GM12878 (cell line): ENCODE measurements around the gene UBE3C. TPM values are rescaled to one million over a fixed set of nuclear protein-coding genes. Genes with fewer than 3 reads are reported as not detected.
A peak's percentile ranks its signal among the peaks of the same experiment; 100 is the strongest.

Experiments used
- BCL11A ChIP-seq: IDR thresholded peaks from 2 replicates; pipeline ENCODE4 v1.6.1; 2011; ENCODE audit warnings: low read depth, low read length
- CBFB ChIP-seq: IDR thresholded peaks from 2 replicates; pipeline ENCODE4 v1.6.1; 2016; ENCODE audit warnings: antibody characterized with exemption, low read depth
- EP300 ChIP-seq, 2 experiments: fragments of 150-350 bp in 1 of 2; IDR thresholded peaks; 2 replicates each; pipeline ENCODE4 v1.6.1; 2011 to 2012; ENCODE audit warnings: low read depth in 2 of 2, low read length in 2 of 2, borderline replicate concordance in 1 of 2, improper control_type of control experiment in 1 of 2, inconsistent platforms in 1 of 2; ENCODE audit not compliant: control insufficient read depth in 1 of 2
- IKZF1 ChIP-seq: fragments of 450-650 bp; conservative IDR thresholded peaks from 2 replicates; pipeline ENCODE4 v1.6.1; 2017; ENCODE audit warnings: antibody characterized with exemption, mild to moderate bottlenecking
- MEF2A ChIP-seq: IDR thresholded peaks from 2 replicates; pipeline ENCODE4 v1.6.1; 2011; ENCODE audit warnings: low read depth, mild to moderate bottlenecking, low read length, moderate library complexity; ENCODE audit not compliant: insufficient read depth
- MXI1 ChIP-seq: fragments of 150-350 bp; IDR thresholded peaks from 2 replicates; pipeline ENCODE4 v1.6.1; 2011; ENCODE audit warnings: low read depth, mild to moderate bottlenecking, inconsistent platforms, low read length, improper control_type of control experiment
- NFYA ChIP-seq: IDR thresholded peaks from 2 replicates; pipeline ENCODE4 v1.6.1; 2011; ENCODE audit warnings: low read depth, mild to moderate bottlenecking, low read length, improper control_type of control experiment, borderline replicate concordance
- NR2C1 ChIP-seq: fragments of 450-650 bp; IDR thresholded peaks from 2 replicates; pipeline ENCODE4 v1.6.1; 2017; ENCODE audit warnings: antibody characterized with exemption, mild to moderate bottlenecking, moderate library complexity
- NRF1 ChIP-seq: conservative IDR thresholded peaks from 2 replicates; pipeline ENCODE4 v1.6.1; 2011; ENCODE audit warnings: mild to moderate bottlenecking, low read depth, low read length, improper control_type of control experiment
- POLR2AphosphoS5 ChIP-seq: IDR thresholded peaks from 2 replicates; pipeline ENCODE4 v1.6.1; 2011; ENCODE audit warnings: mild to moderate bottlenecking, low read length, inconsistent platforms
- RAD21 ChIP-seq: IDR thresholded peaks from 2 replicates; pipeline ENCODE4 v1.6.1; 2011; ENCODE audit warnings: mild to moderate bottlenecking, low read depth, low read length, moderate library complexity; ENCODE audit not compliant: insufficient read depth
- SMAD5 ChIP-seq: IDR thresholded peaks from 2 replicates; pipeline ENCODE4 v1.6.1; 2016; ENCODE audit warnings: antibody characterized with exemption, low read depth
- SREBF2 ChIP-seq: IDR thresholded peaks from 2 replicates; pipeline ENCODE4 v1.6.1; 2012; ENCODE audit warnings: mild to moderate bottlenecking, low read length
- STAT1 ChIP-seq: fragments of 450-650 bp; conservative IDR thresholded peaks from 2 replicates; pipeline ENCODE4 v1.6.1; 2014; ENCODE audit warnings: antibody characterized with exemption, mild to moderate bottlenecking
- SUZ12 ChIP-seq: fragments of 200-600 bp; sonication (generic); IDR thresholded peaks from one replicate; pipeline ENCODE4 v1.6.1; 2018; ENCODE audit warnings: antibody characterized with exemption, mild to moderate bottlenecking; ENCODE audit not compliant: unreplicated experiment
- ZBED1 ChIP-seq: IDR thresholded peaks from 2 replicates; pipeline ENCODE4 v1.6.1; 2016; ENCODE audit warnings: borderline replicate concordance
- ZNF24 ChIP-seq: fragments of 450-650 bp; IDR thresholded peaks from 2 replicates; pipeline ENCODE4 v1.6.1; 2017; ENCODE audit warnings: antibody characterized with exemption, mild to moderate bottlenecking
- ZZZ3 ChIP-seq: IDR thresholded peaks from 2 replicates; pipeline ENCODE4 v1.6.1; 2011; ENCODE audit warnings: low read depth; ENCODE audit not compliant: control insufficient read depth, insufficient read length
- polyA plus RNA-seq, 11 experiments: library from polyadenylated mRNA; depleted of rRNA in 4 of 11; unstranded in 6 of 11; stranded (reverse) in 5 of 11; fragments of >200 nt; fragmentation: Nextera tagmentation in 4 of 11; fragmentation: Illumina TruSeq in 1 of 11; extraction: Ambion mirVana in 4 of 11; extraction: Trizol in 1 of 11; gene quantifications; 1 replicate in 1 of 11; 2 replicates in 10 of 11; pipeline versions ENCODE4 v1.2.1 to v1.2.3, GENCODE V29; 2011 to 2016; ENCODE audit warnings: inconsistent platforms in 2 of 11, missing spikeins in 2 of 11, low read depth in 1 of 11
- total RNA-seq, 4 experiments: library from RNA; depleted of rRNA in 3 of 4; stranded (reverse); fragments of >200 nt in 3 of 4; fragmentation: Illumina TruSeq in 1 of 4; extraction: Trizol in 1 of 4; gene quantifications; 2 replicates each; pipeline versions ENCODE4 v1.2.1 to v1.2.3, GENCODE V29; 2013 to 2021
- TF ChIP-seq, protein P1 (sequence below): fragments of 450-650 bp; formaldehyde crosslinking; IDR thresholded peaks from 2 replicates; pipeline ENCODE4 v1.4.0; 2022; ENCODE audit warnings: mild to moderate bottlenecking, moderate library complexity
- TF ChIP-seq, protein P2 (sequence below): fragments of 450-650 bp; IDR thresholded peaks from 2 replicates; pipeline ENCODE4 v1.6.1; 2017; ENCODE audit warnings: mild to moderate bottlenecking
- TF ChIP-seq, protein P3 (sequence below): fragments of 450-650 bp; IDR thresholded peaks from 2 replicates; pipeline ENCODE4 v1.6.1; 2017; ENCODE audit warnings: mild to moderate bottlenecking, low read depth, inconsistent platforms; ENCODE audit not compliant: poor library complexity, severe bottlenecking

The UBE3C gene
- total and polyA plus RNA-seq, 10 of the 15 experiments (the other 5 are each of a cell fraction or from before 2014, with no cell fraction given) = 7.9 to 65.9 (median 45.2) TPM

DNA sequence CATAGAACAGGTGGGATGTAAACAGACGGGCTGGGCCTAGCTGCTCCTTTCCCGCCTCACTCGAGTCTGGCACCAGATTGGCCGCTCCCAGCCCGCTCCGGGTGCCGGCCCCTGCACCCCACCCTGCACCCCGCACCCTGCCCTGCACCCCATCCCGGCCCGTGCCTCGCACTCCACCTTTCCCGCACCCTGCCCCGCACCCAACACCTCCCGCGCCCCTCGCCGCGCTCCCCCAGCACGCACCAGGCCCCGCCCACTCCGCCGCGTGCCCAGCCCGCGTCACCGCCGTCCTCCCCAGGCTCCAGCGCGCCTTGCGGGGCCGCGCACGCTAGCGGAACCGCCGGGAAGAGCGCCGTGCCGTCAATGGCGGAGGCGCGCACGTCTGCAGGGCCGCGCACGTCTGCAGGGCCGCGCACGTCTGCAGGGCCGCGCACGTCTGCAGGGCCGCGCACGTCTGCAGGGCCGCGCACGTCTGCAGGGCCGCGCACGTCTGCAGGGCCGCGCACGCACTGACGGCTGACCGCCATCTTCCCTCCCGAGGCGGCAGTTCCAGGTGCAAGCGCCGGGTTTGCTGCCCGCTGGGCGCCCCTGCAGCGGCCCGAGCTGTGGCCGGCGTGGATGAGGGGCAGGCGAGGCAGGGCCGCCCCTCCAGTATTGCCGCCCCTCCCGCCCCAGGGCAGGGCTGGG lies at the start of gene UBE3C (continued):
- TF ChIP-seq, protein P1, sequence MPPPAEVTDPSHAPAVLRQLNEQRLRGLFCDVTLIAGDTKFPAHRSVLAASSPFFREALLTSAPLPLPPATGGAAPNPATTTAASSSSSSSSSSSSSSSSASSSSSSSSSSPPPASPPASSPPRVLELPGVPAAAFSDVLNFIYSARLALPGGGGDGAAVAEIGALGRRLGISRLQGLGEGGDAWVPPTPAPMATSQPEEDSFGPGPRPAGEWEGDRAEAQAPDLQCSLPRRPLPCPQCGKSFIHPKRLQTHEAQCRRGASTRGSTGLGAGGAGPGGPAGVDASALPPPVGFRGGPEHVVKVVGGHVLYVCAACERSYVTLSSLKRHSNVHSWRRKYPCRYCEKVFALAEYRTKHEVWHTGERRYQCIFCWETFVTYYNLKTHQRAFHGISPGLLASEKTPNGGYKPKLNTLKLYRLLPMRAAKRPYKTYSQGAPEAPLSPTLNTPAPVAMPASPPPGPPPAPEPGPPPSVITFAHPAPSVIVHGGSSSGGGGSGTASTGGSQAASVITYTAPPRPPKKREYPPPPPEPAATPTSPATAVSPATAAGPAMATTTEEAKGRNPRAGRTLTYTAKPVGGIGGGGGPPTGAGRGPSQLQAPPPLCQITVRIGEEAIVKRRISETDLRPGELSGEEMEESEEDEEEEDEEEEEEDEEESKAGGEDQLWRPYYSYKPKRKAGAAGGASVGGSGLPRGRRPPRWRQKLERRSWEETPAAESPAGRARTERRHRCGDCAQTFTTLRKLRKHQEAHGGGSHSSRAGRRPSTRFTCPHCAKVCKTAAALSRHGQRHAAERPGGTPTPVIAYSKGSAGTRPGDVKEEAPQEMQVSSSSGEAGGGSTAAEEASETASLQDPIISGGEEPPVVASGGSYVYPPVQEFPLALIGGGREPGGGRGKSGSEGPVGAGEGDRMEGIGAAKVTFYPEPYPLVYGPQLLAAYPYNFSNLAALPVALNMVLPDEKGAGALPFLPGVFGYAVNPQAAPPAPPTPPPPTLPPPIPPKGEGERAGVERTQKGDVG = no peak
- TF ChIP-seq NRF1 (no peak), POLR2AphosphoS5 (peak; percentile 58; the same call in 1 of the 2 replicates), ZZZ3 (no peak), EP300 (IDR thresholded peaks at IDR 0.05; ENCODE audit: borderline replicate concordance in 1 of 2, control insufficient read depth in 1 of 2, low read depth in 2 of 2, low read length in 2 of 2) (no peak), IKZF1 (peak; percentile 70), ZNF24 (0 out of 2 replicates have a peak, but pooled peaks have one; percentile 23), MXI1 (no peak), STAT1 (no peak; the same call in 1 of the 2 replicates), BCL11A (no peak), SUZ12 (no peak), RAD21 (no peak), SREBF2 (no peak), SMAD5 (no peak), ZBED1 (no peak), NFYA (no peak), CBFB (no peak), MEF2A (no peak), NR2C1 (no peak)
- TF ChIP-seq, protein P2, sequence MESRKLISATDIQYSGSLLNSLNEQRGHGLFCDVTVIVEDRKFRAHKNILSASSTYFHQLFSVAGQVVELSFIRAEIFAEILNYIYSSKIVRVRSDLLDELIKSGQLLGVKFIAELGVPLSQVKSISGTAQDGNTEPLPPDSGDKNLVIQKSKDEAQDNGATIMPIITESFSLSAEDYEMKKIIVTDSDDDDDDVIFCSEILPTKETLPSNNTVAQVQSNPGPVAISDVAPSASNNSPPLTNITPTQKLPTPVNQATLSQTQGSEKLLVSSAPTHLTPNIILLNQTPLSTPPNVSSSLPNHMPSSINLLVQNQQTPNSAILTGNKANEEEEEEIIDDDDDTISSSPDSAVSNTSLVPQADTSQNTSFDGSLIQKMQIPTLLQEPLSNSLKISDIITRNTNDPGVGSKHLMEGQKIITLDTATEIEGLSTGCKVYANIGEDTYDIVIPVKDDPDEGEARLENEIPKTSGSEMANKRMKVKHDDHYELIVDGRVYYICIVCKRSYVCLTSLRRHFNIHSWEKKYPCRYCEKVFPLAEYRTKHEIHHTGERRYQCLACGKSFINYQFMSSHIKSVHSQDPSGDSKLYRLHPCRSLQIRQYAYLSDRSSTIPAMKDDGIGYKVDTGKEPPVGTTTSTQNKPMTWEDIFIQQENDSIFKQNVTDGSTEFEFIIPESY = no peak
- TF ChIP-seq, protein P3, sequence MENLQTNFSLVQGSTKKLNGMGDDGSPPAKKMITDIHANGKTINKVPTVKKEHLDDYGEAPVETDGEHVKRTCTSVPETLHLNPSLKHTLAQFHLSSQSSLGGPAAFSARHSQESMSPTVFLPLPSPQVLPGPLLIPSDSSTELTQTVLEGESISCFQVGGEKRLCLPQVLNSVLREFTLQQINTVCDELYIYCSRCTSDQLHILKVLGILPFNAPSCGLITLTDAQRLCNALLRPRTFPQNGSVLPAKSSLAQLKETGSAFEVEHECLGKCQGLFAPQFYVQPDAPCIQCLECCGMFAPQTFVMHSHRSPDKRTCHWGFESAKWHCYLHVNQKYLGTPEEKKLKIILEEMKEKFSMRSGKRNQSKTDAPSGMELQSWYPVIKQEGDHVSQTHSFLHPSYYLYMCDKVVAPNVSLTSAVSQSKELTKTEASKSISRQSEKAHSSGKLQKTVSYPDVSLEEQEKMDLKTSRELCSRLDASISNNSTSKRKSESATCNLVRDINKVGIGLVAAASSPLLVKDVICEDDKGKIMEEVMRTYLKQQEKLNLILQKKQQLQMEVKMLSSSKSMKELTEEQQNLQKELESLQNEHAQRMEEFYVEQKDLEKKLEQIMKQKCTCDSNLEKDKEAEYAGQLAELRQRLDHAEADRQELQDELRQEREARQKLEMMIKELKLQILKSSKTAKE = no peak
